ENCODE results near the gene ACP7. TPM values are rescaled to one million over a fixed set of nuclear protein-coding genes. Genes with fewer than 3 reads are reported as not detected.

ACP7 gene
- total and polyA plus RNA-seq, 2 experiments from 2014 or later: not detected

DNA sequence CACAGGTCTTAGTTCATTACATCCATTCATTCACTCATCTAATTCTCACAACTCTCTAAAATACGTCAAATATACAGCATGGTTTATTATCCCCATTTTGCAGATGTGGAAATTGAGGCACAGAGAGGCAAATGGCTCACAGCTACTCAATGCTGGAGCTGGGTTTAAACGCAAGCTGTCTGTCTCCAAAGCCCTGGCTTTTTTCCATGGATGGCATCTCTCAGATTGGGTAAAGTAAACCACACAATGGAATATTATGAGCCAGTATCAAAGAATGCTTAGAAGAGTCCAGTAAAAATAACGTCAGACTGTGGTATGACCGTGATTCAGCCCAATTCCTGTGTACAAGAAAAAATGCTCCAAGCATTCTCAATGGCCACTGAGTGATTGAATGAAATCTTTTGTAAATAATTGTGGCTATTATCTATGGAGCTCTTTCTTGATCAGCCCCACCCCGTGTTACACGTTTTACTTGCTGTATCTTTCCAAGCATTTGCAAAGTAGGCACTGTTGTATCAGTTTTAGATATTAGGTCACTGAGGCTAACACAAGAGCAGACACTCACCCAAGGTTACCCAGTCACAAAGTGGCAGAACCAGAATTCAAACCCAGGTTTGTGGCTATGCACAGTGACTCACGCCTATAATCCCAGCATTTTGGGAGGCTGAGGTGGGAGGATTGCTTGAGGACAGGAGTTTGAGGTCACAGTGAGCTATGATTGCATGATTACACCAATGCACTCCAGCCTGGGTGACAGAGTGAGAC is 5.5 kb upstream of the ACP7 start:
- Histone ChIP-seq H3K9me3 (ENCODE audit: low read depth) (no peaks in the 10 kb centered on the region), H3K27ac (no peak overlapping the region), H3K36me3 (no peaks in the 10 kb centered on the region), H3K4me3 (no peak overlapping the region), H3K27me3 (peaks cover 55% of the 10 kb centered on the region), H3K4me1 (ENCODE audit: low read depth) (no peaks in the 10 kb centered on the region)
- DNase-seq (ENCODE audit: low read depth in 1 of 2, low spot score in 1 of 2): peak in 1 of 2 donors; percentile 91
- TF ChIP-seq, protein P1, sequence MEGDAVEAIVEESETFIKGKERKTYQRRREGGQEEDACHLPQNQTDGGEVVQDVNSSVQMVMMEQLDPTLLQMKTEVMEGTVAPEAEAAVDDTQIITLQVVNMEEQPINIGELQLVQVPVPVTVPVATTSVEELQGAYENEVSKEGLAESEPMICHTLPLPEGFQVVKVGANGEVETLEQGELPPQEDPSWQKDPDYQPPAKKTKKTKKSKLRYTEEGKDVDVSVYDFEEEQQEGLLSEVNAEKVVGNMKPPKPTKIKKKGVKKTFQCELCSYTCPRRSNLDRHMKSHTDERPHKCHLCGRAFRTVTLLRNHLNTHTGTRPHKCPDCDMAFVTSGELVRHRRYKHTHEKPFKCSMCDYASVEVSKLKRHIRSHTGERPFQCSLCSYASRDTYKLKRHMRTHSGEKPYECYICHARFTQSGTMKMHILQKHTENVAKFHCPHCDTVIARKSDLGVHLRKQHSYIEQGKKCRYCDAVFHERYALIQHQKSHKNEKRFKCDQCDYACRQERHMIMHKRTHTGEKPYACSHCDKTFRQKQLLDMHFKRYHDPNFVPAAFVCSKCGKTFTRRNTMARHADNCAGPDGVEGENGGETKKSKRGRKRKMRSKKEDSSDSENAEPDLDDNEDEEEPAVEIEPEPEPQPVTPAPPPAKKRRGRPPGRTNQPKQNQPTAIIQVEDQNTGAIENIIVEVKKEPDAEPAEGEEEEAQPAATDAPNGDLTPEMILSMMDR (IDR thresholded peaks at IDR 0.05; ENCODE audit: low read depth, low read length): no peak

DNA sequence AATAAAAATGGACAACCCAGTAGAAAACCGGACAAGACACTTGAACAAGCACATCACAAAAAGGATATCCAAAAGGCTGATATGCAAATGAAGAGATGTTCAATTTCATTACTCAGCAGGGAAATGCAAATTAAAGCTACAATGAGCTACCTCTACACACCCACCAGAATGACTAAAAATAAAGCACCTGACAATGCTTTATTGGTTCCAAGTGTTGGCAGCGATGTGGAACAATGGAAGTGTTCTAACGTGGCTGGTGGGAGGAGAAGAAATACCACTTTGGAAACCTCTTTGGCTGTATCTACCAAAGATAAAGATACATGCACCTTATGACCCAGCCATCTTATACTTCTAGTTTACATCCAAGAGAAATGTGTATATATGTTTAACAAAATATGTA is 3.7 kb upstream of the ACP7 start:
- TF ChIP-seq, protein P1 (IDR thresholded peaks at IDR 0.05; ENCODE audit: low read depth, low read length): no peak
- peaks cover 73% of the 10 kb centered on the region for H3K27me3 ChIP-seq

DNA sequence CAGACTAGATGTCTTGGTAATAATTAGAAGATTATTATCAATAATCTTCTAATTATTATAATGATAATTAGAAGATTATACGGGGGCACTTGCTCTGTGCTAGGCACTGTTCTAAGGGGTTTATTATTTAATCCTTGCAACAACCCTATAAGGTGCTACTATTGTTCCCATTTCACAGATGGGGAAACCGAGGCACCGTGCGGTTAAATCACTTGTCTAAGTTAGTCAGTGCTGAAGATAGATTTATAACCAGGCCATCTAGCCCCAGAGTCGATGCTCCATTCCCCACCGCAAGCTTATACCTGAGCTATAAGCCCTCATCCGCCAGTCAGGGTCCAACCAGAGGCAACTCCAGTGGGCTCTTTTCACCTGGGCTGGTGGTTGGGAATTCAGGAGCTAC is 2.0 kb upstream of the ACP7 start:
- Histone ChIP-seq H3K4me1 (ENCODE audit: low read depth) (no peaks in the 10 kb centered on the region), H3K27ac (no peak overlapping the region), H3K9me3 (ENCODE audit: low read depth) (no peaks in the 10 kb centered on the region), H3K27me3 (peaks cover 91% of the 10 kb centered on the region), H3K36me3 (no peaks in the 10 kb centered on the region), H3K4me3 (no peak overlapping the region)
- TF ChIP-seq, protein P1 (IDR thresholded peaks at IDR 0.05; ENCODE audit: low read depth, low read length): no peak
- no peak for DNase-seq (ENCODE audit: low read depth in 1 of 2, low spot score in 1 of 2)

More for the DNA sequence above, 3.7 kb upstream of the ACP7 start:
- Histone ChIP-seq H3K36me3 (no peaks in the 10 kb centered on the region), H3K9me3 (ENCODE audit: low read depth) (no peaks in the 10 kb centered on the region), H3K4me1 (ENCODE audit: low read depth) (no peaks in the 10 kb centered on the region), H3K4me3 (no peak overlapping the region), H3K27ac (no peak overlapping the region)
- DNase-seq (ENCODE audit: low read depth in 1 of 2, low spot score in 1 of 2): no peak

DNA sequence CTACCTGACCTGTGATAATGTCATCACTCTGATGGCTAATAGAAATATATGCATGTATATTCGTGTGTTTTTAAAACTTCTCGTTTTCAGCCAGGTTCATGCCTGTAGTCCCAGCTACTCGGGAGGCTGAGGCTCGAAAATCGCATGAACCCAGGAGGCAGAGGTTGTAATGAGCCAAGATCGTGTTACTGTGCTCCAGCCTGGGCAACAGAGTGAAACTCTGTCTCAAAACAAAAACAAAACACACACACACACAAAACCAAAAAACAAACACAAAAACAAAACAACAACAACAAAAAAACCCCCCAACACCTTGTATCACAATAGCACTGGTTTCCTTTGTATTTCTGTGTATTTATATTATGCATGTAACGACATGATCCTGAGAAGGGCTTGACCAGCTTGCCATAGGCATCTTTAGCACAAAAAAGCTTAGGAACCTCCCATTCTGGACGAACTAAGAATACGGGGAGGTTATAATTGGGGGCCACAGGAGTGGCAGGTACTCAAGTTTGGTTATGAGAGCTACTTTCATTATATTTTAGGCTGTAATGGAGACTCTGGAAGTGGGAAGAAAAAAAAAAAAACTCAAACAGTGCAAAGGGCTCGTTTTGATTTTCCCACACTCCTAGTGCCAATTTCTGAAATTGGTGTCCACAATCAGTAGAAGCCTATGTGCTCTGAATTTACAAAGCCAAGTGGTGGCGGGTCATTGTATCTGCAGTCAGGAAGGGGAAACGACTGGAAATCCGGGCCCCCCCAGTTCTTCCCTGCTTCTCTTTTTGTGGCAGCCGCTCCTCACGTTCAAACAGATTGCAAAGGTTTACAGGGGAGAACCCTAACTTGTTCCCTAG is 1.2 kb upstream of the ACP7 start:
- Histone ChIP-seq H3K27me3 (peaks cover 98% of the 10 kb centered on the region), H3K27ac (no peak overlapping the region), H3K9me3 (ENCODE audit: low read depth) (no peaks in the 10 kb centered on the region), H3K36me3 (no peaks in the 10 kb centered on the region), H3K4me3 (no peak overlapping the region), H3K4me1 (ENCODE audit: low read depth) (no peaks in the 10 kb centered on the region)
- no peak for DNase-seq (ENCODE audit: low read depth in 1 of 2, low spot score in 1 of 2)
- TF ChIP-seq, protein P1 (IDR thresholded peaks at IDR 0.05; ENCODE audit: low read depth, low read length): no peak

DNA sequence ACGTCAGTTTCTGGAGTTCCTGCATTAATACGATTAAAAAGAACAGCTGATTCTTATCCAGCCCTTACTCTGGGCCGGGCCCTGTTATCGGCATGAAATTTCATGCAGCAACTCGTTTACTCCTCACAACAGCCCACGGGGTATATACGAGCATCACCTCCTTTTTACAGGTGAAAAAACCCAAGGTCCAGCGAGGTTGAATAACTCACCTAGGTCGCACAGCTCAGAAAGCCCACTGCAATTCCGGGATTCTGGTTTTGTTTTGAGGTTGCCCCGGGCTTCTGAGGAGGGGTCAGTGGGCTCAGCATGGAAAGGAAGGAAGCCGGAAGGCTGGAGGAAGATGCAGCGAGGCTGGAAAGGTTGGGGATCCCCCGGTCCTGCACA is 577 bp upstream of the ACP7 start:
- Histone ChIP-seq H3K4me3 (no peak overlapping the region), H3K9me3 (ENCODE audit: low read depth) (no peaks in the 10 kb centered on the region), H3K27ac (no peak overlapping the region), H3K27me3 (peaks cover 98% of the 10 kb centered on the region), H3K36me3 (no peaks in the 10 kb centered on the region), H3K4me1 (ENCODE audit: low read depth) (no peaks in the 10 kb centered on the region)
- no peak for DNase-seq (ENCODE audit: low read depth in 1 of 2, low spot score in 1 of 2)
- TF ChIP-seq, protein P1 (IDR thresholded peaks at IDR 0.05; ENCODE audit: low read depth, low read length): no peak

All from cardiac muscle cell (in vitro differentiated cells and primary cell).